HG02943 (cell line): ENCODE results near the gene RWDD3.

ENCODE experiments used
- ATAC-seq: cut with Tn5 transposase; IDR thresholded peaks from one replicate; pipeline ENCODE4 v1.9.1; 2021; ENCODE audit warnings: mild to moderate bottlenecking, low read depth, moderate library complexity; ENCODE audit not compliant: unreplicated experiment

The RWDD3 gene

GRCh38 chr1:95233737-95234500, at the start of gene RWDD3:
Gene RWDD3, plus strand, starts transcription at chr1:95234210. Its CDS starts 21 bp downstream, at chr1:95234231.
- peak; percentile 97 for ATAC-seq

GRCh38 chr1:95186149-95186548, 47.9 kb upstream of the RWDD3 start:
- no peak for ATAC-seq

- no peak for ATAC-seq
Measured at GRCh38 chr1:95193591-95193990, 40.4 kb upstream of the RWDD3 start.

GRCh38 chr1:95195046-95195445, 39.0 kb upstream of the RWDD3 start:
- ATAC-seq = no peak

- no peak for ATAC-seq
Measured at GRCh38 chr1:95196017-95196416, 38.0 kb upstream of the RWDD3 start.

- no peak for ATAC-seq
Measured at GRCh38 chr1:95197616-95198252, 36.3 kb upstream of the RWDD3 start.

GRCh38 chr1:95201905-95202304, 32.1 kb upstream of the RWDD3 start:
- no peak for ATAC-seq

GRCh38 chr1:95203908-95204437, 30.0 kb upstream of the RWDD3 start:
- no peak for ATAC-seq

GRCh38 chr1:95206514-95206913, 27.5 kb upstream of the RWDD3 start:
- no peak for ATAC-seq

GRCh38 chr1:95207223-95207935, 26.6 kb upstream of the RWDD3 start:
- no peak for ATAC-seq

- no peak for ATAC-seq
Measured at GRCh38 chr1:95208876-95209275, 25.1 kb upstream of the RWDD3 start.

- no peak for ATAC-seq
Measured at GRCh38 chr1:95209291-95209690, 24.7 kb upstream of the RWDD3 start.

- ATAC-seq = no peak
Measured at GRCh38 chr1:95216292-95216990, 17.6 kb upstream of the RWDD3 start.

- ATAC-seq = no peak
Measured at GRCh38 chr1:95217371-95217770, 16.6 kb upstream of the RWDD3 start.

- ATAC-seq = no peak
Measured at GRCh38 chr1:95219407-95219806, 14.6 kb upstream of the RWDD3 start.

GRCh38 chr1:95221306-95221705, 12.7 kb upstream of the RWDD3 start:
- ATAC-seq = no peak

GRCh38 chr1:95222629-95223028, 11.4 kb upstream of the RWDD3 start:
- ATAC-seq = no peak

GRCh38 chr1:95223110-95223509, 10.9 kb upstream of the RWDD3 start:
- ATAC-seq = no peak

GRCh38 chr1:95226781-95227660, 7.0 kb upstream of the RWDD3 start:
- ATAC-seq = no peak

- no peak for ATAC-seq
Measured at GRCh38 chr1:95229037-95229436, 5.0 kb upstream of the RWDD3 start.
